Measurements from ENCODE around the gene NECAB2.

Gene NECAB2

DNA sequence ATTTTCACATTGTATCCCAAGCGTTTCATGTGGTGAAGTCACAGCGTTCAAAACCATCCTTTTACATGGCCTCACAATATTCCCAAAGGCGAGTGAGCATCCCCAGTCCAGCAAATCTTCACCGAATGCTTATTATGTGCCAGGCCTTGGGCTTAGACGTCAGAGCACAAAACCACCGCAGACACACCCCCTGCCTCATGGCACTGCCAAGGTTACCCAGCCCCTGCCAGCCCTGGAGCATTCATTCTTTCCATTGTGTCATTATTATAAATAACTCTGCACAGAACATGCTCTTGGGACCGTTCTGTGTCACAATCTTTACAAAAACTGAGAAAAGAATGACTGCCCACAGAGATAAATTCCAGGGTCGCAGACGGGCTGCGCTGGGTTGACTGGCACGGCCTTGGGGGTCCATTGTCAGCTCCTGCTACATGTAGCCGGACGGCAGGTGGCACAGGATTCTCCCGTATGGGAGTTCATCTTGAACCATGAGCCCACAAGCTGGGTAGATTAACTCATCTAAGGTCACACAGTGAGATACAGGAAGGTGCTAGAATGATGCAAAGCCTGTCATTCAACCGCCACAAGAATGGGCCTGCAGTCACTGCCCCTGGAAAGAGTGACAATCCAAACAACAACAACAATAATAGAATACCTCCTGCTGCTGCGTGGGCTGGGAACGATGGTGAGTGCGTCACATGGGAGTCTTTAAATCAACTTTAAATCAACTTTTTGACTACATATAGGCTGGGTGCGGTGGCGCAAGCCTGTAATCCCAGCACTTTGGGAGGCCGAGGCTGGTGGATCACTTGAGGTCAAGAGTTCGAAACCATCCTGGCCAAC lies 4.5 kb upstream of the NECAB2 start:
- TF ChIP-seq CREB5 (CRISPR knock-in tag; IDR thresholded peaks at IDR 0.05; ENCODE audit: low read depth) (no peak), ZNF70 (CRISPR knock-in tag; IDR thresholded peaks at IDR 0.05) (no peak), ZFP3 (CRISPR knock-in tag; IDR thresholded peaks at IDR 0.05) (no peak), OSR1 (CRISPR knock-in tag; IDR thresholded peaks at IDR 0.05) (no peak), ZNF8 (CRISPR knock-in tag; IDR thresholded peaks at IDR 0.05) (no peak), ZFP30 (CRISPR knock-in tag; IDR thresholded peaks at IDR 0.05) (no peak), TCF4 (CRISPR knock-in tag; IDR thresholded peaks at IDR 0.05; ENCODE audit: borderline replicate concordance) (no peak)
- TF ChIP-seq, protein P1, sequence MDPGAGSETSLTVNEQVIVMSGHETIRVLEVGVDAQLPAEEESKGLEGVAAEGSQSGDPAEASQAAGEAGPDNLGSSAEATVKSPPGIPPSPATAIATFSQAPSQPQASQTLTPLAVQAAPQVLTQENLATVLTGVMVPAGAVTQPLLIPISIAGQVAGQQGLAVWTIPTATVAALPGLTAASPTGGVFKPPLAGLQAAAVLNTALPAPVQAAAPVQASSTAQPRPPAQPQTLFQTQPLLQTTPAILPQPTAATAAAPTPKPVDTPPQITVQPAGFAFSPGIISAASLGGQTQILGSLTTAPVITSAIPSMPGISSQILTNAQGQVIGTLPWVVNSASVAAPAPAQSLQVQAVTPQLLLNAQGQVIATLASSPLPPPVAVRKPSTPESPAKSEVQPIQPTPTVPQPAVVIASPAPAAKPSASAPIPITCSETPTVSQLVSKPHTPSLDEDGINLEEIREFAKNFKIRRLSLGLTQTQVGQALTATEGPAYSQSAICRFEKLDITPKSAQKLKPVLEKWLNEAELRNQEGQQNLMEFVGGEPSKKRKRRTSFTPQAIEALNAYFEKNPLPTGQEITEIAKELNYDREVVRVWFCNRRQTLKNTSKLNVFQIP (CRISPR knock-in tag; IDR thresholded peaks at IDR 0.05; ENCODE audit: borderline replicate concordance, low read depth) = no peak
- ATAC-seq = no peak

DNA sequence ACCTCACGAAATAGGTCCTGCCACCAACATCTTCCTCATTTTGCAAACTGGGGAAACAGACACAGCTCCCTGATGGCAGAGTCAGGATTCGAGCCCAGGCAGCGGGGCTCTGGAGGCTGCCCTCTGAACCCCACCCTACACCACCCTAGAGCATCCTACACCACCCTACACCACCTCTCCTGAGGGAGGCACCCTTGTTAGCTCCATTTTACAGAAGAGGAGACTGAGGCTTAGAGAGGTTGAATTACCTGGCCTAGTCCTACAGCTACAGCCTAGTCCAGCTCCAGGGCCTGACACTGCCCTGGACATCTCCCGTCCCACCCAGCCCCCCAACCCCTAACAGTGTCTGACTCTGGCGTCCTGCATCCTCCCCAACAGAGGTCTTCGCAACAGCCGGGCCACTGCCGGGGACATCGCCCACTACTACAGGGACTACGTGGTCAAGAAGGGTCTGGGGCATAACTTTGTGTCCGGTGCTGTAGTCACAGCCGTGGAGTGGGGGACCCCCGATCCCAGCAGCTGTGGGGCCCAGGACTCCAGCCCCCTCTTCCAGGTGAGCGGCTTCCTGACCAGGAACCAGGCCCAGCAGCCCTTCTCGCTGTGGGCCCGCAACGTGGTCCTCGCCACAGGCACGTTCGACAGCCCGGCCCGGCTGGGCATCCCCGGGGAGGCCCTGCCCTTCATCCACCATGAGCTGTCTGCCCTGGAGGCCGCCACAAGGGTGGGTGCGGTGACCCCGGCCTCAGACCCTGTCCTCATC lies 3.2 kb upstream of the NECAB2 start:
- no peak for ATAC-seq

DNA sequence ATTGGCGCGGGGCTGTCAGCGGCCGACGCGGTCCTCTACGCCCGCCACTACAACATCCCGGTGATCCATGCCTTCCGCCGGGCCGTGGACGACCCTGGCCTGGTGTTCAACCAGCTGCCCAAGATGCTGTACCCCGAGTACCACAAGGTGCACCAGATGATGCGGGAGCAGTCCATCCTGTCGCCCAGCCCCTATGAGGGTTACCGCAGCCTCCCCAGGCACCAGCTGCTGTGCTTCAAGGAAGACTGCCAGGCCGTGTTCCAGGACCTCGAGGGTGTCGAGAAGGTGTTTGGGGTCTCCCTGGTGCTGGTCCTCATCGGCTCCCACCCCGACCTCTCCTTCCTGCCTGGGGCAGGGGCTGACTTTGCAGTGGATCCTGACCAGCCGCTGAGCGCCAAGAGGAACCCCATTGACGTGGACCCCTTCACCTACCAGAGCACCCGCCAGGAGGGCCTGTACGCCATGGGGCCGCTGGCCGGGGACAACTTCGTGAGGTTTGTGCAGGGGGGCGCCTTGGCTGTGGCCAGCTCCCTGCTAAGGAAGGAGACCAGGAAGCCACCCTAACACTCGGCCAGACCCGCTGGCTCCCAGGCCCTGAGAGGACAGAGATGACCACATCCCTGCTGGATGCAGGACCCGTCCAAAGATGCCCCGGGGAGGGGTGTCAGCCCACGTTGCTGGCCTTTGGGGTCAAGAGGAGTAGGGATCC lies 2.4 kb upstream of the NECAB2 start:
- TF ChIP-seq ZFP30 (CRISPR knock-in tag; IDR thresholded peaks at IDR 0.05) (no peak), RARB (CRISPR knock-in tag; IDR thresholded peaks at IDR 0.05) (no peak)
- ATAC-seq = no peak; the same call in 2 of the 3 replicates

More for the DNA sequence above, 3.2 kb upstream of the NECAB2 start:
- TF ChIP-seq ZC3H10 (CRISPR knock-in tag; IDR thresholded peaks at IDR 0.05) = no peak
- TF ChIP-seq ZNF8 (CRISPR knock-in tag; IDR thresholded peaks at IDR 0.05) = no peak
- TF ChIP-seq ZFP3 (CRISPR knock-in tag; IDR thresholded peaks at IDR 0.05) = no peak
- TF ChIP-seq CSRNP3 (CRISPR knock-in tag; IDR thresholded peaks at IDR 0.05) = no peak
- no peak for TF ChIP-seq ARNTL (CRISPR knock-in tag; IDR thresholded peaks at IDR 0.05; ENCODE audit: borderline replicate concordance, low read depth)
- TF ChIP-seq ZFP30 (CRISPR knock-in tag; IDR thresholded peaks at IDR 0.05) = no peak

DNA sequence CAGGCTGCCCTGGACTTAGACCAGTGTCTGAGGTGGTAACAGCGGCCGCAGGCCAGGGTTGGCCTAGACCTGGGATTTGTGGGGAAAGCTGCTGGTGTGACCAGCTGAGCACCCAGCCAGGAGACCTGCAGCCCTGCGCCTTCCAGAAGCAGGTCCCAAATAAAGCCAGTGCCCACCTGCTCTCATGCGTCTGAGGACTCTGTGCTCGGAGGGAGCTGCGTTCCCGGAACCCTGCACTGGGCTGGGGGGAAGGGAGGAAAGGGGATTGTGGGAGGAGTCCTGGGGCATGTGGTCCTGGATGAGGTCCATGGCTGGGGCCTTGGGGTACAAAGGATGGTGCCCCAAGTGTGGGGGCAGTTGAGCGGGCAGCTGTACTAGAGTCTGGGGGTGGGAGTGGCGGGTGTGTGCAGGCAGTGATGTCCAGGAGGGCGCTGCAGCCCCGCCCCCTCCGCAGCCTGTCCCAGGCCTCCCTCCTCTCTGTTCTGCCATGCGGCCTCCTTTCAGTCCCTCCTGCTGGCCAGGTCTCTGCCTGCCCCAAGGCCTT lies 1.8 kb upstream of the NECAB2 start:
- TF ChIP-seq GLIS3 (CRISPR knock-in tag; IDR thresholded peaks at IDR 0.05) (no peak), OSR1 (CRISPR knock-in tag; IDR thresholded peaks at IDR 0.05) (no peak), ZNF8 (CRISPR knock-in tag; IDR thresholded peaks at IDR 0.05) (no peak), RARB (CRISPR knock-in tag; IDR thresholded peaks at IDR 0.05) (no peak), CSDC2 (CRISPR knock-in tag; IDR thresholded peaks at IDR 0.05) (no peak), ZNF565 (CRISPR knock-in tag; conservative IDR thresholded peaks at IDR 0.05; ENCODE audit: low read depth) (no peak), ESRRG (CRISPR knock-in tag; IDR thresholded peaks at IDR 0.05) (no peak), PPARA (CRISPR knock-in tag; IDR thresholded peaks at IDR 0.05; ENCODE audit: borderline replicate concordance) (no peak), ARNTL (CRISPR knock-in tag; IDR thresholded peaks at IDR 0.05; ENCODE audit: borderline replicate concordance, low read depth) (no peak), TOX (CRISPR knock-in tag; IDR thresholded peaks at IDR 0.05; ENCODE audit: borderline replicate concordance) (no peak)
- TF ChIP-seq, protein P1 (CRISPR knock-in tag; IDR thresholded peaks at IDR 0.05; ENCODE audit: borderline replicate concordance, low read depth) = no peak
- ATAC-seq = no peak; the same call in 2 of the 3 replicates
